HG03469 (cell line): ENCODE measurements around the gene CDC25C.
"Not testable (repeated sequence)": the region's sequence is repeated elsewhere in the genome, so short reads cannot be mapped to it uniquely, and the experiment has no call there.

Source experiments
- ATAC-seq: cut with Tn5 transposase; IDR thresholded peaks from one replicate; pipeline ENCODE4 v1.9.1; 2021; ENCODE audit warnings: mild to moderate bottlenecking, moderate library complexity, moderate number of reproducible peaks; ENCODE audit not compliant: unreplicated experiment

The CDC25C gene

DNA sequence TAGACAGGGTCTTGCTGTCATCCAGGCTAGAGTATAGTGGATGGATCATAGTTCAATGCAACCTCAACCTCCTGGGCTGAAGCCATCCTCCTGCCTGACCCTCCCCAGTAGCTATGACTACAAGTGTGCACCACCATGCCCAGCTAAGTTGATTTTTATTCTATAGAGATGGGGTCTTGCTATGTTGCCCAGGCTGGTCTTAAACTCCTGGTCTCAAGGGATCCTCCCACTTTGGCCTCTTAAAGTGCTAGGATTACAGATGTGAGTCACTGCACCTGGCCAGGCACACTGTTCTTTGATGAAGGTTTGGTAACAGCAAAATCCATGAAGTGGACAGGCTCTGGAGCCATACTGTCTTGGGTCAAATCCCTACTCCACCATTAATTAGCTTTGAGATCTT is 50.7 kb downstream of the CDC25C start:
- no peak for ATAC-seq

DNA sequence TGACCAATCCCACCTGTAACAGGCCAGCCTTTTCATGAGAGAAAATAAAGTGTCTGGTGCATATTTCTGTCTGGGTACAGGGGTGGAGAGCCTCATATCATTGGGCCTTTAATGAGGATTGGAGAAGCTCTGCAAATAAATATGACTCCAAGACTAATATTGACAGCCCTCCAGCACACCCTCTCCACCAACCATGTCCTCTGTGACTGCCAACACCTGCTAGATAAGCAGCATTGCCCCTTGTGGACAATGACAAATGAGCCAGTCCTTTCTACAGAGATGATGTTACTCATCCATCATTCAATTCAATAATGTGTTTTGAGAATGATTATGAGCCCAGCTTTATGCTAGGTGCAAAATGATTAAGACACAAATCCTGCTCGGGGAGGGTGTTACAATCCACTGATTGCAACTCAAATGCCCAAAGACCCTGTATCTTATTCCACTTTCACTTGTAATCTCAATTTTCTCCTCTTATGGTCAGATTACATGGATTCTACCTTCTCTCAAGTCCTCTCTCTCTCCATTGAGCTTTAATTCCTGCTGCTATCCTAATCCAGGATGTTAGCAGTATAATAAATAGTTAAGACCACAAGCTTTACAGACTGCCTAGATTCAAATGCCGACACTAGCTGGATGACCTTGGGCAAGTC is 55.1 kb downstream of the CDC25C start:
- no peak for ATAC-seq

DNA sequence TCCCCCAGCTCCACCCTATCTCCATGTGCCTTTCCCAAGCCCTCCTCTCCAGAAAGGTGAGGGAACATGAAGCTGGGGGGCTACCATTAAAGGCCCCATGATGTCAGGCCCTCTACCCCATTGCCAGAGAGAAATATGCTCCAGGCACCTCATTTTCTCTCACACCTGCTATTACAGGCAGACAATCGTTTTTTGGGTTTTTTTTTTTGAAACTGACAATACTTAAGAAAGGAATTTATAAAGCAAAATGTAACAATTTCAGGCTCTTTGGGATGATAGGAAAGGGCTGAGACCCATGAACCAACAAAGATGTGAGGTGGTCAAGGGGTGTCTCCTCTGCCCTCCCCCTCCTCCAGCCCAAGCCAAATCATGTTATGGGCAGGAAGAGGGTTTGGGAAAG is 55.7 kb downstream of the CDC25C start:
- ATAC-seq, result no peak

DNA sequence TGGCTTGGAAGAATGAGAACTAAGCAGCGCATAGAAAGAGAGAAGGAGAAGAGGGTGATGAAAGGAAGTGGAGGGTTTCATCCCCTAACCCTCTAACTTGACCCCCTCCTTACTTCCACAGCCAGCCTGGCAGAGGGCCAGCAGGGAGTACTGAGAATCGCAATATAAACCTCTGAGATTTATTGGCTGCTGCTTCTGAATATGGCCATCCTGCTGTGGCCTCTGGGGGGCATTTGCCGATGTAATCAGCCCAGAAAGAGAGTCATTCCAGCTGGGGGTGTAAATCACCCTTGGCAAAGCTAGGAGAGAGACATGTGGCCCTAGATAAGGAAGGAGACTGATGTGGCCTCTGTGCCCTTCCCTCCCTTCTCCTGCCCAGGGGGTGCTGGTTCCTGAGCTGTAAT is 56.2 kb downstream of the CDC25C start:
- ATAC-seq, result no peak

DNA sequence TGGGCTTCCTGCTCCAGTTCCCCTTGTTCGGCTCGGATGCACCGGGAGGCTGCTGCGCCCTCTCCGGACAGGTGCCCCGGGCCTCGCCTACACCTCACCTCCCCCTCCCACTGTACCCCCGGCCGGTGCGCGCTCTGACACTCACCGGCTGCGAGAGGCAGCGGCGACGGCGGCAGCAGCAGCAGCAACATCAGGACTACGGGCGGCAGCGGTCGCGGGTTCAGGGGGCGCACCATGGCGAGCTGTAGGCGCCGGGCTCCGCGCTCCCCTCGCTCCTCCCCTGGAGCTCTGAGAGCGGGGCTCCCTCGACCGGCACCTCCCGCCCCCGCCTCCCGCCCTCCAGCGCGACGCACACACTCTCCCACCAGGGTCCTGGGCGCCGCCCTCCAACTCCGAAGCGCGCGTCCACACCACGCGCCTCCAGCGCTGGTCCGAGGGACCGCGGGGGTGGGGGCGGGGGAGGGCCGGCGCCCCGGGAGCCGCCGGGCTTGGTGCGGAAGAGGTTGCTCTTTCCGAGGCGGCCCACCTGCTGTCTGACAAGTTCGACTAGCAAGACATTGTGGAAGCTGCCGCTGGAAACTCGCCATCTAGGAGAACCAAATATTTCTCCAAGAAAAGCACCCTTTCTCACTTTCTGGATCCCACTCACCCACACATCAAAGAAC is 57.3 kb downstream of the CDC25C start, which contains the start of gene GFRA3:
TSS of gene GFRA3 (minus strand) at position 433 of the 665 bp plus-strand sequence. CDS start at position 236, 197 bp downstream.
- no peak for ATAC-seq

DNA sequence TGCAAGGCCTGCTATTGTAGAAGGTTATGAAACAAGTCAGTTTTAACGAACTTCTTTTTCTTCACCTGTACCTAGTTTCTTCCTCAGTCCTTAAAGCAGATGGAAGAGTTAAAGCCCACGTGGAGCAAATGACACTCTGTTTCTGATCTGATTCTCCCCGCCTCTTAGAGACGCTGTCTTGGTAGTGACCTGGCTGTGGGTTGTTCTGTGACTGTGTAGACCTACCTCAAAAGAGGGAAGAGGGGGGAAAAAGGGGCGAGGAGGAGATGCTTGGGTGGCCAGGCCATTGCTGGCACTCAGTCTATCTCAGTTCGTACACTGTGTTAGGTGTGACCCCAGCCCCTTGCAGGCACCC is 57.8 kb downstream of the CDC25C start:
- no peak for ATAC-seq

DNA sequence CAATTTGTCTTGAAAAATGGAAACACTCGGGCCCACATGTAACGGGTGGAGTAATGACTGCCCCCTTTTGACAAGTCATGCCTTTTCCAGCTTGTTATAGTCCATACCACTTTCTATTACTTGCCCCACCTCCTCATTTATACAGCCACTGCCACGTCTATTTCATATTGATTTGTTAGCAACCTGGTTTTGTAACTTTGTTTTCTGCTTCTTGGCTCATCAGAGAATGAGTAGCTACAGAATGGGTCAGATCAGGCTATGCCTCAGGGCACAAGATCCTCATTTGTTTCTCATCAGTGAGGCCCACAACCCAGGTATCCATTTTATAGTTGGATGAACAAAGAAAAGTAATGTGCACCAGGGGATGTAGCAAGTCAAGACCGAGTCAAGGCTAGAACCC is 58.9 kb downstream of the CDC25C start:
- no peak for ATAC-seq

DNA sequence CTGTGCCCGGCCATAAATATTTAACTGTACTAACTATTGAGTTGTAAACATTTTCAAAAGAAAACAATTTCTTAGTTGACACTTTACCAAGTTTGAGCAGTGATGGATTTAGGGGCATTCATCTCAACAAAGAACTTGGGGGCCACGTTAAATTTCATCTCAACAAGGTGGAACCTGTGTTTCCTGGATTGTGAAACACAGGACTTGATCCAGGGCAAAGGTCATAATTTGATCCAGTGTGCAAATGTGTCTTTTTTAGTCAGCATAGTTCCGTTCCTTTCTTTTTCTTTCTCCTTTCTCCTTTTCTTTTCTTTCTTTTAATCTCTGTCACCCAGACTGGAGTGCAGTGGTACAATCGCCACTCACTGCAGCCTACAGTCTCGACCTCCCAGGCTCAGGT is 60.3 kb downstream of the CDC25C start:
- ATAC-seq, result no peak

DNA sequence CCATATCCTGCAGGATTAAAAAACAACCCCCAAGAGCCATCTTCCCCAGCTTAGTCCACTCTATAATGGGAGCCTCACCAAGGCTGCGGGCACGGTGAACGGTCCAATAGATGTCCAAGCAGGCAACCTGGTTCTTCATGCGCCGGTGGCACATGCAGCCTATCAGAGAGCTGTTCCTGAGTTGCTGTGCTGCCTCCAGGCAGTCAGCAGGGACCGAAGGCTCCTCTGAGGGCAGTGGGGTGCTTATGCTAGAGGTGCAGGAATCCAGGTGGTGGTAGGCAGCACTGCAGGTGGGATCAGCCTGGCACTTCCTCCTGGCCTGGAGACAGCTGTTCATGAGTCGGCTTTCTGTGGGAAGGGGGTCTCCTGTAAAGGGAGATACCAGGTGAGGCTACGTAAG is 67.4 kb downstream of the CDC25C start:
- no peak for ATAC-seq

DNA sequence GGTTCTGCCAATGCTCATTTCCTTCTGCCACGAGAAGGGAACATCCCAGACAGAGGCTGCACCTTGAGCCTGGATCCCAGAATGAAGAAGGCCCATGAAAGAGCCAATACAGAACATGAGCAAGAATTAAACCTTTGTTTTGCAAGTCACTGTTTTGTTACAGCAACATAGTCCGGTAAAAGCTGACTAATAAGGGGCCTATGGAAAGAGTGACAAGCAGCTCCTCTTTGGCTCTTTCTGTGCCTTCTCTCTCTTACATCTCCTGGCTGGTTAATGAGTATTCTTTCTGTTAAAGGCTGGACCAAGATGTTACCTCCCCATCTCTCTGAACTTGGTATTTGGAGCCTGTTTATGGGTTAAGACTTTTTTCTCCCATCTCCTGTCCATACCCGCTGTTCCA is 68.0 kb downstream of the CDC25C start:
- ATAC-seq, result no peak

DNA sequence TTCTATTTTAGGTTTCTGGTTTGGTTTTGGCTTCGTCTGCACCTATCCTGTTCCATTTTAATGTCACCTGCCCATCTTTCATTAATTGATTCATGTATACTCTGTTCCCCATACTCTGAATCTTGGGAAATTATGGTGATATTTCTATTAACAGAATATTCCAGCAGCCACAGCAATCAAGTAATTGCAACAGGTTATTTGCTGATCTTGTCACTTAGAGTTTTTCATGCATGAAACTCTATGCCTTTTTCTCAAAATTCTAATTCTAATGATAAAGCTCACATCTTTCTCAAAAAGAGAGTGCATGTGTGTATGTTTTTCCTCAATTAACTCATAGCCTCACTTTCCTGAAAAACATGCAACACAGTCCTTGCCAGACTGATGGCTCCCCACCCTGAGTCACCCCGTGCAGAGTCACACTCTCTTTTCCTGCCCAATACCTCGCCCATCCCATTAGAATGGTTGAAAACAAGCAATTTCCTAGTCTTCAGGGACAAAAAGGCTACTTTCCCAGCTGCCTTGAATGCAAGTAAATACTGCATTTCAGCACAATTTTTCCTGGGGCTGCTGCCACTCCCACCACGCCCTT is 72.8 kb downstream of the CDC25C start:
- ATAC-seq, result no peak

DNA sequence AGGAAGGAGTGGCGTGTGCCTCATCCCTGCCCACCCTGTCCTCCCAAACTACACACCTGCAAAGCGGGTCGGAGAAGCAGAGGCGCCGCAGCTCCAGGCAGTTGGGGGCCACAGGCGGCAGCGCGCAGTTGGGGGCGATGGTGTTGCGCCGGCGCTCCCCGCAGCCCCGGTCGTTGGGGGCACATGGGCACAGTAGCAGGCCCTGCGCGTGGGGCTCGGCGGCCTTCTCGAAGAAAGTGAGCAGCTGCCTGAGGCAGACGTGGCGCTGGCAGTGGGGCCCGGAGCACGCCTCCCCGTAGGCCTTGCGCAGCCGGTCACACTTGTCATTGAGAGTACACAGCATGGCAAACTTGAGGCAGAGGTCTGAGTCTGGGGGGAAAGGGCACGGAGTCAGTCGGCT is 74.0 kb downstream of the CDC25C start:
- ATAC-seq, result no peak

DNA sequence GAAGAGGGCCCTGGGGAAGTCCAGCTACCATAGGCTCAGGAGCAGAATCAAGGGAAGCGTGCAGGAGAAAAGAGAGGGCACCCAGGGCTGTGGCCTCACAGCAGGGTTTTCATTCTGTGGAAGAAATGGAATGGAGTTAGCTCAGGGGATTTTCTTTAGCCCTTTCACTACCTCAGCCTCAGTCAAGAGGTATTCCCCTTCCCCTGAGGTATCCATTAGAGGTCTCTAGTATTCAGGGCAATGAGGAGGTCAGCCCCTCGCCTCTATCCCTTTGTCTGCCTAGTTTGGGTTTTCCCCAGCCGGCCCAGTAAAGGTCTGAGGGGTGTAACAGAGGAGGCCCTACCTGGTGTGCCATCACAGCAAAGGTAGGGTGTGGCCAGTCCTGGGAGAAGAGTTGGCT is 78.7 kb downstream of the CDC25C start:
- ATAC-seq, result no peak

DNA sequence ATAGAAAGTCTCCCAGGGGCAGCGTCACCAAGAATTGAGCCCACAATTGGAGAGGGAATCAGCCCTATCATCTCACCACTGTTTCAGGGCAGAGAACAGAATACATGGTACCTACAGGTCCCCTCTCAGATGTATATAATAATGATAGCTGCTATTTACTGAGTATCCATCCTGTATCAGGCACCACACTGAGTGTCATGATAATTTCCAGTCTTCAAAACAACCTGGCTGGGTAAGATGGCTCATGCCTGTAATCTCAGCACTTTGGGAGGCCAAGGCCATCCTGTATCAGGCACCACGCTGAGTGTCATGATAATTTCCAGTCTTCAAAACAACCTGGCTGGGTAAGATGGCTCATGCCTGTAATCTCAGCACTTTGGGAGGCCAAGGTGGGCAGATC is 83.8 kb downstream of the CDC25C start:
- not testable (repeated sequence) for ATAC-seq

DNA sequence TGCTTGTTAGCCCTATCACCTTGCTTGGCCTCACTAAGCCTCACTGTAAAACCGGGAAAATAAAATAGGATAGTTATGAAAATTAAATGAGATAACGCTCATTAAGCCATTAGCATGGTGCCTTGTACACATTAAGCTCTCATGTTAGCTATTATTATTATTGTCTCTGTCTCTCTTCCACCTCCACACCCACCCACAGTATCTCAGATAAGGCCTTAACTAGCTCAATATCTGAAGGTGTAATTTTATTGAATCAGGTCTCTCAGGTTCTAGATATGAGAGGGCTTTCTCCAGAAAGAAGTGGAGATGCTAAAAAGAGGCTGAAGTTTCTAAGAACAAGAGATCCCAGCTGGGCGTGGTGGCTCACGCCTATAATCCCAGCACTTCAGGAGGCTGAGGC is 84.8 kb downstream of the CDC25C start:
- no peak for ATAC-seq

DNA sequence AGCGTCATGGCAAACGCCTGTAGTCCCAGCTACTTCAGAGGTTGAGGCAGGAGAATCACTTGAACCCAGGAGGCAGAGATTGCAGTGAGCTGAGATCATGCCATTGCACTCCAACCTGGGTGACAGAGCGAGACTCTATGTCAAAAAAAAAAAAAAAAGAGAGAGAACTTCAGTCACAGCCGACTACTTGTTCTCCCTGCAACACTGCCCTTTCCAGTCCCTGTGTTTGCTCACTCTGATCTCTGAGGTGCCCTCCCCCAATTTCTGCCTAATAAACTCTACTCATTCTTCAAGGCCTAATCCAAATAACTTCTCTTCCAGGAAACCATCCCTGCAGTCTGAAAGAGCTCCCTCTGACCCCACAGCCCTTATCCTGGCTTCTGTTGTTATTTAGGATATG is 85.3 kb downstream of the CDC25C start:
- ATAC-seq, result no peak

DNA sequence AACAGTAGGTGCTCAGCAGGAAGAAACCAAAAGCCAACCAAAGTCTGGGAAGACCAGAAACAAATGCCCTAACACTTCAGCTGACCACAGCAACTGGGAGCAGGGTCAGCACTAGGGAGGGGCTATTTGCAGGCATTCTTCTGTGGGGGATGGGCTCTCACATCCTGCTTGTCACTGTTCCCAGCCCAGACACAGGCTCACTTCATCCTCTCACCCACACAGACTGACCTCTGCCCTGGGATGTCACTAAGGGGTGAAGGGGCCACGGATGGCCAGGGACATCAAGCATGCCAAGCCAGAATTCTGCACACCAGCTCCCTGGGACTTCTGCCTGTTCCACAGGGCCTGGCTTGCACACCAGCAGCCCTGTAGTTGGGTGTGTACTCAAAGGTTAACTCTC is 85.9 kb downstream of the CDC25C start:
- no peak for ATAC-seq

DNA sequence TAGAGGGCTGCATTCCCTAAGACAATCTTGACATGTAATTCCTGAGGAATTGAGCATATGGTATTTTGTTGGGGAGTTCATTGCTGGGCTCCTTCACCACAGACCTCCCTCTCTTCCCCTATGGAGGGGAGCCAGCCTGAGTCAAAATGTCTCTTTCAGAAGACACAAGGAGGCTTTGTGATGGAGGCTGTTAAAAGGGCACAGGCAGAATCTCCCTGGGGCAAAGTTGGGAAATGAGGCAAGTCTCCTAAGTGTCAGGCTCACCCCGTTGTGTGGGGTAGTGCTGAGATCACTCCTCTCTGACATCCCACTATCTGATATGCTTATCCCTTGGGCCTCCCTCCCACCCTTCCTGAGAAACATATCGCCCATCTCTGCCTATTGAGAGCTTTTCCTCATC is 87.8 kb downstream of the CDC25C start:
- ATAC-seq, result no peak

DNA sequence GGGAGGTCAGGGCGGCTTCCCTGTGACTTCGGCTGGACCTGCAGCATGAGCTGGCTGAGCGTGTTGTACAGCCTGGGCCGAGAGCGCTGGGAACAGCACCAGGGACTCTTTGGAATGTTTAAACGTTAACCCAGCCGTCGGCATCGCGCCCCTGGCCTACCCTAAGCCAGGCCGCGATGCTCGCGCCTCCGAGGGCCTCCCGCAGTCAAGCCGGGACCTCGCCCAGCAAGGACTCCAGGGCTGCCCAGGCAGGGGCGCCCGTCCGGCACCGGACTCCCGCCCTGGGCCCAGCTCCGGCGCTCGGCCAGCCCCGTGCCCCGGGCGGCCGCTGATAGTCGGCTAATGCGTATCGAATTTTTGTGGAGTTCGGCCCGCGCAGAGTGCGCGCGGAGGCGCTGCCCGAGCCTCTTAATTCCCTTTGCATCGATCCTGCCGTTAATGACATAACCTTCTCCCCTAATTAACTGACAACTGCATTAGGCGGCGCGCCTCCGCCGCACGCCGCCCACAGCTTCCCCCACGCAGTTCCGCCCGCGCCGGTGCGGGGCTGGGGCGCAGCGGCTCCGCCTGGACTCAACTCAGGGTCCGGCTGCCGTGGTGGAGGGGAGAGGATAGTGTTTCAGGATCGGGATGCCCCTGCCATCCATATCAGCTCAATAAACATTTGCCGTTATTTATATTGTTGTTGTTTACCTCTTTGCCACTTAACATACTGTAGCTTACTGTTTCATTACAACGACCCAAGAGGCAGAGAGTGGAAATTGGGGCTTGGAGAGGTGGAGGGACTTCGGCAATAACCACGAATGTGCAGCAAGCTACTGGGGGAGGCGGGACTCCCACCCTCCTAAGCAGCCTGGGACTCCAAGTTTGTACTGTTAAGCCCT is 89.7 kb downstream of the CDC25C start:
- ATAC-seq, result no peak

DNA sequence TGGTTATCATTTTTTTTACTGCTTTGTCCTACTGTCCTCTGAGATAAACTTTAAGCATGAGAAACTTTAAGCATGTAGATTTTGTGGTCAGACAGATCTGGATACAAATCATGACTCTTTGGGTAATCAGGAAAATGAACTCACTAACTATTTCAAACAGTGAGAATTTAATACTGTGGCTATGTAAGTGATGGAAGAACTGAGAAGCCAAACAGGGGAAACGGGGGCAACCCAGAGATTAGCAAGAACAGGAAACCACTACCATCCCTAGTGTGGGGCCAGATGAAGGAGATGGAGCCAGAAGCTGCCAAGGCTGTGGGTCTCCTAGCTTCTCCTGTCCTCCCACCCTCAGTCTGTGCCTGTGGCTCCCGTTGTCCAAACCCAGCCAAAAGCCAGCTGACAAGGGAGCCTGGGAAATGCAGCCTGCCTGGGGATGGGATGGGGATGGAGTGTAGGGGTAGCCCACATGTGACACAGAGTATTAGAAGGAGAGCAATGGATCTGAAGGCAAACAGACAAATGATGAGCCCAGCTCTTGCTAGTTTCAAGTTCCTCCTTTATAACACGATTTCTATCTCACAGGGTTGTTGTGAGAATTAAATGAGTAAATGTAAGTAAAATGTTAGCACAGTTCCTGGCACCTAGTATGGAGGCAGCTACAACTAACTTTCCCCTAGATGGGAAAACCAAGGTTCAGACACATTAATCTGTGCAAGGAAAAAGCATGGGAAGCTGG is 90.8 kb downstream of the CDC25C start:
- no peak for ATAC-seq

DNA sequence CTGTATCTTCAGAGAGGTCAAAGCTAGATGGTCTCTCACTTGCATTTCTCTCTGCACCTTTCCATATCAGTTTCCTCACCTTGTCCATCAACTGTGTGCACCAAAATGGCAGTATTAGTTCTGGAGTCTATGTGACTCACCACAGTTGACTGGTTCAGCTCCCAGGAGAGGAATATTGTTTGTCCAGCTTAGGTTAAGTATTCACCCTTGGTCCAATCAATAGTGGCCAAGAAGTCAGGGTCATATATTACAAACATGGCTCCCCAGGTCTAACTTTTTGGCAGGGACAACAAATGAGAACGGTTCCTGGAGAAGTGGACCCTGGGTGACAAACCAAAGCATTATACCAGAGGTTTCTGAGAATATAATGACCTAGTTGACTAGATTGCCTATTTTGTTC is 93.6 kb downstream of the CDC25C start:
- no peak for ATAC-seq
